Measurements from ENCODE around the gene IPO11. TPM values are rescaled to one million over a fixed set of nuclear protein-coding genes. Genes with fewer than 3 reads are reported as not detected.
A peak's percentile ranks its signal among the peaks of the same experiment; 100 is the strongest.

Gene IPO11
- total and polyA plus RNA-seq, 8 donors: 27.0 to 42.6 (median 37.7) TPM

DNA sequence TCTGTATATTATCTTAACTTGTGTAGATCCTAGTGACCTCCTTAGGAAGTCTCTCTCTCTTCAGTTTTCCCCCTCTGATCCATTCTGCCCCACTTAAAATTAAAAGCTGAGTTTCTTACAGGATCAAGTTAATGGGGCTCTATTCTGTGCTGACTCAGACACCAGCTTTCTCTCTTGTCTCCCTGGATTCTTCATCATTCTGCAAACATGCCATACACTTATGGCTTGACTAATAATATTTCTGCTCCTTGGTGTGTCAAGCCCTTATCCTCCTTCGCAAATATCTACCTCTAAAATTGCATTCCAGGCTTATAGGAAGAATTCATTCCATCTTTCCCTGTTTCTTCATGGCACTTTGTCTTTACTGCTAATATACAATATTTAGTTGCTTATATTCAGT lies 184.1 kb downstream of the IPO11 start:
- Histone ChIP-seq H3K36me3 (peaks cover 0 to 9% of the 10 kb centered on the region in 2 donors), H3K4me1 (no peaks in the 10 kb centered on the region), H3K4me3 (no peak overlapping the region), H3K27ac (no peak overlapping the region), H3K9me3 (no peaks in the 10 kb centered on the region), H3K27me3 (no peaks in the 10 kb centered on the region)
- ATAC-seq: no peak
- intact Hi-C loops (cut with DNase I): no loop called here
- DNase-seq: no peak
- TF ChIP-seq, protein P1, sequence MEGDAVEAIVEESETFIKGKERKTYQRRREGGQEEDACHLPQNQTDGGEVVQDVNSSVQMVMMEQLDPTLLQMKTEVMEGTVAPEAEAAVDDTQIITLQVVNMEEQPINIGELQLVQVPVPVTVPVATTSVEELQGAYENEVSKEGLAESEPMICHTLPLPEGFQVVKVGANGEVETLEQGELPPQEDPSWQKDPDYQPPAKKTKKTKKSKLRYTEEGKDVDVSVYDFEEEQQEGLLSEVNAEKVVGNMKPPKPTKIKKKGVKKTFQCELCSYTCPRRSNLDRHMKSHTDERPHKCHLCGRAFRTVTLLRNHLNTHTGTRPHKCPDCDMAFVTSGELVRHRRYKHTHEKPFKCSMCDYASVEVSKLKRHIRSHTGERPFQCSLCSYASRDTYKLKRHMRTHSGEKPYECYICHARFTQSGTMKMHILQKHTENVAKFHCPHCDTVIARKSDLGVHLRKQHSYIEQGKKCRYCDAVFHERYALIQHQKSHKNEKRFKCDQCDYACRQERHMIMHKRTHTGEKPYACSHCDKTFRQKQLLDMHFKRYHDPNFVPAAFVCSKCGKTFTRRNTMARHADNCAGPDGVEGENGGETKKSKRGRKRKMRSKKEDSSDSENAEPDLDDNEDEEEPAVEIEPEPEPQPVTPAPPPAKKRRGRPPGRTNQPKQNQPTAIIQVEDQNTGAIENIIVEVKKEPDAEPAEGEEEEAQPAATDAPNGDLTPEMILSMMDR (IDR thresholded peaks at IDR 0.05): no peak

- Histone ChIP-seq H3K4me3 (no peak overlapping the region), H3K27ac (no peak overlapping the region), H3K4me1 (no peaks in the 10 kb centered on the region), H3K36me3 (peaks cover 0 to 3% of the 10 kb centered on the region in 2 donors), H3K9me3 (no peaks in the 10 kb centered on the region), H3K27me3 (no peaks in the 10 kb centered on the region)
- ATAC-seq (no peak), DNase-seq (no peak)
- intact Hi-C loops (cut with DNase I): no loop called here
- TF ChIP-seq, protein P1 (IDR thresholded peaks at IDR 0.05): no peak
These were observed 184.8 kb downstream of the IPO11 start for GRCh38 chr5:62597314-62597713.

- DNase-seq (no peak), ATAC-seq (peak; percentile 87)
- Histone ChIP-seq H3K36me3 (peaks cover 0 to 13% of the 10 kb centered on the region in 2 donors), H3K27ac (no peak overlapping the region), H3K4me3 (no peak overlapping the region), H3K4me1 (no peaks in the 10 kb centered on the region), H3K9me3 (no peaks in the 10 kb centered on the region), H3K27me3 (no peaks in the 10 kb centered on the region)
- intact Hi-C loops (cut with DNase I): no loop called here
- TF ChIP-seq, protein P1 (IDR thresholded peaks at IDR 0.05): no peak
These were observed 188.1 kb downstream of the IPO11 start for GRCh38 chr5:62600560-62601252.

DNA sequence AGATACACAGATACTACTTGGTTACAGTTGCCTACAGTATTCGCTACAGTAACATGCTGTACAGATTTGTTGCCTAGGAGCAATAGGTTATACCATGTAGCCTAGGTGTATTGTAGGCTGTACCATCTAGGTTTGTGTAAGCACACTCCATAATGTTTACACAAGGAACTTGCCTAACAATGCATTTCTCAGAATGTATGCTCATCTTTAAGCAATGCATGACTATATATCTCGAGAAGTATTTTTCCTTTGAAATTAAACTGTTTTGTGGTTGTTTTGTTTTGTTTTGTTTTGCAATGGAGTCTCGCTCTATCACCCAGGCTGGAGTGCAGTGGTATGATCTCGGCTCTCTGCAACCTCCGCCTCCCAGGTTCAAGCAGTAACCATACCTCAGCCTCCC lies 191.4 kb downstream of the IPO11 start:
- Histone ChIP-seq H3K36me3 (peaks cover 0 to 13% of the 10 kb centered on the region in 2 donors), H3K4me1 (no peaks in the 10 kb centered on the region), H3K27me3 (no peaks in the 10 kb centered on the region), H3K9me3 (no peaks in the 10 kb centered on the region), H3K27ac (no peak overlapping the region), H3K4me3 (no peak overlapping the region)
- ATAC-seq (no peak), DNase-seq (no peak)
- TF ChIP-seq, protein P1 (IDR thresholded peaks at IDR 0.05): no peak
- intact Hi-C loops (cut with DNase I): no loop called here

DNA sequence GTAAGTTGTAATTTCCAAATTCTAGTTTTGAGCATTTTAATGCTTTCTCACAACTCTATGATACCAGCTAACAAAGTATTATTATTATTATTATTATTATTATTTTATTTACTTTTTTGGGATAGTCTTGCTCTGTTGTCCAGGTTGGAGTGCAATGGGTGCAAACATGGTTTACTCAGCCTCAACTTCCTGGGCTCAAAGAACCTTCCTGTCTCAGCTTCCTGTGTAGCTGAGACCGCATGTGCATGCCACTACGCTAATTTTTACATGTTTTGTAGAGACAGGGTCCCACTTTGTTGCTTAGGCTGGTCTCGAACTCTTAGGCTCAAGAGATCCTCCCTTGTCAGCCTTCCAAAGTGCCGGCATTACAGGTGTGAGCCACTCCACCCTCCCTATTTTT lies 193.1 kb downstream of the IPO11 start:
- H3K36me3 ChIP-seq: peaks cover 0 to 21% of the 10 kb centered on the region in 2 donors
- no peaks in the 10 kb centered on the region for H3K9me3 ChIP-seq
- H3K27me3 ChIP-seq: no peaks in the 10 kb centered on the region
- no peak overlapping the region for H3K27ac ChIP-seq
- no peak overlapping the region for H3K4me3 ChIP-seq
- intact Hi-C loops (cut with DNase I): no loop called here
- DNase-seq: no peak
- H3K4me1 ChIP-seq: no peaks in the 10 kb centered on the region
- no peak for ATAC-seq
- TF ChIP-seq, protein P1 (IDR thresholded peaks at IDR 0.05): no peak

All from left lung (tissue), 10 donors.